KOPT-K1 (cell line): ENCODE results near the gene NACC2.

Experiments
- H3K27ac ChIP-seq: fragments of 200-600 bp; sonication (generic); 2 replicates; pipeline ENCODE4 v1.5.1; 2016; ENCODE audit warnings: antibody characterized with exemption, mild to moderate bottlenecking, low read depth, low read length; ENCODE audit not compliant: poor library complexity, severe bottlenecking
- H3K36me3 ChIP-seq: fragments of 200-600 bp; sonication (generic); 2 replicates; pipeline ENCODE4 v1.5.1; 2017; ENCODE audit warnings: antibody characterized with exemption, mild to moderate bottlenecking, low read length, moderate library complexity; ENCODE audit not compliant: insufficient read depth
- H3K9me3 ChIP-seq: fragments of 200-600 bp; sonication (generic); 2 replicates; pipeline ENCODE4 v1.5.1; 2017; ENCODE audit warnings: antibody characterized with exemption, low read length, mild to moderate bottlenecking; ENCODE audit not compliant: insufficient read depth, poor library complexity, severe bottlenecking

The NACC2 gene

DNA sequence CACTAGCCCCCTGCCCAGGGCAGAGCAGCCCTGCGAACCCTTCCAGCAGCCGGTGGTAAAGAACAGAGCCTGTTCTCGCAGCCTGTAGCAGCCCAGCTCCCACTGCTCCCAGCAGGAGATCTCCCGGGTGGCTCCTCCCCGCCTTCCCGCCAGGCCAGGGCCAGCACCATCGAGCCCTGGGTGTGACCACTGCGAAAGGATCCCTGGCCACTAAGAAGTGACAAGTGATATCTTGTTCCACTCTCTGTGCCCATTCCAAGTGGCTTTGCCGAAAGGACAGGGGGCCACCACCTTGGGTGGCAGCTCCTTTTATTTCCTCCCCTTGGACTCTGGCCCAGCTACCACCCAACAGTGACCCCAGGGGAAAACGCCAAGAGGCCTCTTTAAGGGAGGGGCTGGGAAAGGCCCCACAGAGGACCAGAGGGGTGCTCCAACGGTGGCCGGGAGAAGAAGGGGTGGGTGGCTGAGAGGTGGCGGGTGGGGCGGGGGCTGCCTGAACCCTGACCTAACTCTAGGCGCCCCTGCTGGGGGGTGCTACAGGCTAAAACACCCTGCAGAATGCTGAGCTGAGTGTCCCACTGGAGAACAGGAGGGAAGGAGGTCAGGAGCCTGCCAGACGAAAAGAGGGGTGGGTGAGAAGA is 1.6 kb downstream of the NACC2 start:
- H3K27ac ChIP-seq: no peak overlapping the region

DNA sequence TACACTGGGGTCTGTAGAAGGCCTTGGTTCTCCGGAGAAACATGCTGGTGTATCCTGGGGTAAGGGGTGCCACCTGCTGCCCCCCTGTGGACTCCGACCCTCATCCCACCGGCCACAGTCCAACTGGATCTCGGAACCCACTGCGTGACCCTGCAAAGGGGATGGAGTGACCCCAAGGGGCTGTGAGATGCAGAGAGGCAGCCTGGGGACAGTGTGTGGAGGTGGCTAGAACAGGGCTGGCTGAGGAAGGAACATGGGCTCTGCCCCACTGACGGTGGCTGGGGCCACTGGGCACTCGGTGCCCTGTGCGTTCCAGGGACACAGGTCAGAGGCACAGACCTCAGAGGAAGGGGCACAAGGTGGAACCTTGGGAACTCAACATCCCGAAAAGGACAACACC is 2.3 kb downstream of the NACC2 start:
- Histone ChIP-seq H3K27ac (no peak overlapping the region), H3K9me3 (no peaks in the 10 kb centered on the region), H3K36me3 (no peaks in the 10 kb centered on the region)

More for the DNA sequence above, 1.6 kb downstream of the NACC2 start:
- no peaks in the 10 kb centered on the region for H3K9me3 ChIP-seq
- H3K36me3 ChIP-seq: no peaks in the 10 kb centered on the region

- H3K9me3 ChIP-seq: no peaks in the 10 kb centered on the region
- H3K27ac ChIP-seq: no peak overlapping the region
- no peaks in the 10 kb centered on the region for H3K36me3 ChIP-seq
Measured at GRCh38 chr9:136092353-136092650, 2.8 kb downstream of the NACC2 start.

DNA sequence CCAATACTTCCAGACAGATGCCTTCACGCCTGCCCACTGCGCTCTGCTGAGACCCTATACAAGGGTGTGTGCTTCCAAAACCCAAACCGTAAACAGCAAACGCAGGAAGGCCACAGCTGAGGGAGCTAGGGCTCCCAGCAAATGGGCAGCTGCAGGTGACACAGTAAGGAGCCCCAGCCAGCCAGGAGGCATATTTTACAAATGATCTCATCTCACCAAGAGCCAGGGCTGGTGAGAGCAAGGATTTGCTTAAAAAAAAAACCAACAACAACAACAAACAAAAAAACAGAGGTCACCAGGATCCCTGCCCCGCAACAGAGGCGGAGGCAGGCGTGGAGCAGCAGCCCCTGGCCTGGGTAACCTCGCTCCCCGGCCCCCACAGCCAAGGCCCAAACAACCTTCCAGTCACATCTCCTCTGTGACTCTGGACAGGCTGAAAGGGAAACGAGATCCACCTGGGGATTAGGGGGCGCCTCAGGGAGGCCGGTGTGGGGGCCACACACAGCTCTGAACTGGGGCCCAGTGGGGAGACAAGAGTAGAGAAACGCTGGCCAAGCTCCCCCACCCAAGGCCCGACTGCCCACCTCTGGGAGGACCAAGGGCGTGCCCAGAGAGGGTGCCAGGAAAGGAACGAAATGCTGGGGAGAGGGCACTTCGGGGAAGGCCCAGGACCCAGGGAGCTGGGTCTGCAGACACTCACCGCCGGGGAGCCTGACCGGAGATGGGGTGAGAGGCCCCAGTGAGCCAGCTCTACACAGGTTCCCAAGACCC is 3.3 kb downstream of the NACC2 start:
- Histone ChIP-seq H3K27ac (no peak overlapping the region), H3K36me3 (no peaks in the 10 kb centered on the region), H3K9me3 (no peaks in the 10 kb centered on the region)

- Histone ChIP-seq H3K36me3 (no peaks in the 10 kb centered on the region), H3K27ac (no peak overlapping the region), H3K9me3 (no peaks in the 10 kb centered on the region)
Measured at GRCh38 chr9:136090768-136091581, 4.1 kb downstream of the NACC2 start.

DNA sequence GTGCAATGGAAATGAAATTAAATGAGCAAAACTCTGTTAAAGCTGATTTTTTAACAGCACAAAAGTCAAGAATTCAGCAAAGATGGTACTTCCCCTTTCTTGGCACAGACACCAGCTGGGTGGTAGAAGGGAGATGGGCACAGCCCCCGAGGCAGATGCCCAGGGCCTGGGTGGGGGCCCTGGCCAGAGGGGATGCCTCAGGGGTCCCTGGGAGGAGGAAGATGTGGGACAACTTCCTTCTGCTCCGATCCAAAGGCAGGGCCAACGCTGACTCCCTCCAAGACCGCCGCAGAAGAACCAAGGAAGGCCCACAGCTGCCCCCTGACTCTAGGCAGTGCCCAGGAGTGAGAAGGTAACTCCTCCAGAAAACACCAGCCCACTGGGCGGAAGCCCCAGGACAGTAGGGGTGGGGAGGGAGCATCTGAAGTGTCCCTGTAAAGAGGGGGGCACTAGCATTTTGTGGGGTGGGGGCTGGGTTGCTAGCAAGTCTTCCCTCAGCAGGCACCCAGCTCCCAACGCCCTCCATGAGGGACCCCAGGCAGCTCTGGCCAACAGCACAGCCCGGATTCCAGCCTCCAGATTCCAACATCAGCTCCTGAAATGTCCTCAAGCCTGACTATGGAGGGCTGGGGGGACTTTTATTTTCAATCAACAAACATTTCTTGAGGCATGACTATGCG is 4.9 kb downstream of the NACC2 start:
- no peak overlapping the region for H3K27ac ChIP-seq

GRCh38 chr9:136089697-136090045 is 5.4 kb downstream of the NACC2 start:
- no peaks in the 10 kb centered on the region for H3K9me3 ChIP-seq
- no peak overlapping the region for H3K27ac ChIP-seq
- no peaks in the 10 kb centered on the region for H3K36me3 ChIP-seq

More for the DNA sequence above, 4.9 kb downstream of the NACC2 start:
- Histone ChIP-seq H3K9me3 (no peaks in the 10 kb centered on the region), H3K36me3 (no peaks in the 10 kb centered on the region)

DNA sequence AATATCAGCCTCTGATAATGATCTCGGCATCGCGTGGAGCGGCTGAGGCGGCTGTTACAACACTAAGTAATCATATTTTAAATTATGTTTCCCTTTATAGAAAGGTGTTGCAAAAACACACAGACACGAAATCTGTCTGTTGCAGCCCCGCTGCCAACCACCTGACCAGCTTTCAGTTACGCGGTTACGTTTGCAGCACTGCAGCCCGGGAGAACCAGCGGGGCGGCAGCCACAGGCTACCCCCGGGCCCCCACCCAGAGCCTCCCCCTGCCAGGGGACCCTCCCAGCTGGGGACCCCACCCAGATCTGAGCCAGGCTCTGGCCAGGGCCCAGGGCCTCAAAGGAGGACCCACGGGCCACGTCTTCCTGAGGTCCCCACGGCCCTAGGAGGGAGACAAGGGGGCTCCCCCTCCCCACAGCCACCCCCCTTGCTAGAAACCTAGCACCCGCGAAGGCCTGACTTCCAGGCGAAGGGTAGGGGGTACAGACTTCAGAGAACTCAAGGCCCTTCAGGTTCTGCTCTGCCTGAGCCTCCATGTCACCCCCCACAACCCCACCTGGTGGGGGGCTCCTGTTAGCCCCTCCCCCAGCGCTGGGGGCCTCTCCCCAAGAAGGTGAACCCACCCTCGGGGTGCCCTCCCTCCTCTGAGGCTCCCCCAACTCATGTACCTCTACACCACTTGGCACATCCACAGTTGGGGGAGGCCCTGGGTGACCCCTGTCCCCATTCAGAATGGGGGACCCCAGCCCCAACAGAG is 6.0 kb downstream of the NACC2 start:
- peak overlapping the region; percentile 22 for H3K27ac ChIP-seq
- H3K9me3 ChIP-seq: no peaks in the 10 kb centered on the region
- H3K36me3 ChIP-seq: no peaks in the 10 kb centered on the region

DNA sequence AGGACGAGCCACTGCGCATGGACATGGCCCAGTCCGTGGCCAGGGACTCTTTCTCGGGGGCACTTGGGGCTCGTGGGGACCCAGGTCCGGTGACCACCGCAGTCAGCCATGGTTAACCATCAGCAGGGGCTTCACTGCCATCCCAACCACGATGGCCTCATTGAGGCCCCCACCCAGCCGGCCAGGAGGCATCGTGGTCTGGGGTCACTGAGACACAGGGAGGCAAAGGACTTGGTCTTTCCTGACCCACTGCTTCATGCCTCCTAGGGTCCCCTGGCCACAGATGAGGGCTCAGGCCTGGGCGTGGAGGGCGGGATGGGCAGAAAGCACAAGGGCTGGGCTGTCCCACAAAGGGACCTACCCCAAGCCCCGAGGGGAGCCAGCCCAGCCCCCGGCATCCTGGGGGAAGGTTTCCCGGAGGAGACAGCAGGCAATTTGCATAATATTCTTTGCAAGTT is 6.6 kb downstream of the NACC2 start:
- H3K36me3 ChIP-seq: no peaks in the 10 kb centered on the region
- H3K9me3 ChIP-seq: no peaks in the 10 kb centered on the region
- no peak overlapping the region for H3K27ac ChIP-seq

DNA sequence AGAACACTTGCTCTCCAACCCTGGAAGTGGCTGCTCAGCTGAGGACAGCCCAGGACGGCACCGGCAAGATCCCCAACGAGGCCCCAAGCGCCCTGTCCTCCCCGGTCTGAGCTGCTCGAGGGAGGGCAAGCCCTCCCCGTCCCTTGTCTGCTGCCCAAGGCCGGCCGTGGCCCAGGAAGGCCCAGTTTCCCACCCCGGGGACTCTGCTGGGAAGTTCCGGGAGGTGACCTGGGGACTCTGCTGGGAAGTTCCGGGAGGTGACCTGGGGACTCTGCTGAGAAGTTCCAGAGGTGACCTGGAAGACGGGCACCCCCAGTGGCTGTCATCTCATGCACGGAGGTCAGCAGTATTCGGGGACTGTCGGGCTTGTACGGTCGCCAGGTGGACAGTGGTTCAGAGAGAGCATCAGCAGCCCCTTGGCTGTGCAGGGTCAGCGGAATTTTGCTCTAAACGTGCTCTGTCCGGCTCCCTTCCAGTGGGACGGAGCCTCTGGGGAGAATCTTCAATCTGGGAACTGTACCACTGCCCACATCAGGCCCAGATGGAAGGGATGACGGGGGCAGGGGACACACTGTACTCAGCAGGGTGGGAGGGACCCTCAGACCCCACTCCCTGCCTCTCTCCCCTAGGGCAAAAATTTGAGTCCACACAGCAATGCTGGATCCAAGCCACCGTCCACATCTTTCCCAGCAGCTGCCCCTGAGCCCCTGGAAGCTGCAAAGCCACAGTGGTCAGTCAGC is 7.2 kb downstream of the NACC2 start:
- Histone ChIP-seq H3K36me3 (no peaks in the 10 kb centered on the region), H3K27ac (no peak overlapping the region), H3K9me3 (no peaks in the 10 kb centered on the region)

DNA sequence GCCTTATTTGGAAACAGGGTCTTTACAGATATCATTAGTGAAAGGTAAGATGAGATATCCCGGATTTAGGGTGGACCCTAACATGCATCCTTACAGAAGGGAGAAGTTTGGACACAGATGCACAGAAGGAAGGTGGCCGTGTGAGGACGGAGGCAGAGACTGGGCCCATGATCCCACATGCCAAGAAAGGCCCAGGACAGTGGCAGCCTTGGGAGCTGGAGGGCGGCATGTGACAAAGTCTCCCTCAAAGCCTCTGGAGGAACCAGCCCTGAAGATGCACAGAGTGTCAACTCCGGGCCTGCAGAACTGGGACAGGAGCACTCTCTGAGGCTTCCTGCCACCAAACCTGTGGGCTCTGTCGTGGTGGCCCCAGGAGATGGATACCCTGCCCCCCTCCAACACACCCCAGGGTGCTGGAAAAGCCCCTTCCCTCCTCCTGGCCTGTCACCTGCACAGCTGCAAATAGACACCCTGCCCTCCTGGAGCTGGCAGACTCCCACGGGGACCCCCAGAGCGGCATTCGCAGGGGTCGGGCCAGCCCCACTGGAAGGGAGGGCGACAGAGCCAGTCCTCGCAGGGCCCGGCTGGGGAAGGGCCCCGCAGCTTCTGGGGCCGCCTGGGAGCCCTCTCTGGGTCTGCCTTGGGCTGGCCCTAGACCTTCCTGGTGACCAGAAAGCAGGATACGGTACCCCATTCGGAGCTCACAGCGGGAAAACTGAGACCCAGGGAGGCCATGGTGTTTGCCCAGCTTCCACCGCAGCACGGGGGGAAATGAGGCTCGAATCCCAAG is 7.9 kb downstream of the NACC2 start:
- H3K9me3 ChIP-seq: no peaks in the 10 kb centered on the region
- H3K36me3 ChIP-seq: no peaks in the 10 kb centered on the region
- no peak overlapping the region for H3K27ac ChIP-seq

- Histone ChIP-seq H3K36me3 (no peaks in the 10 kb centered on the region), H3K27ac (no peak overlapping the region), H3K9me3 (no peaks in the 10 kb centered on the region)
Measured at GRCh38 chr9:136086213-136086881, 8.7 kb downstream of the NACC2 start.

DNA sequence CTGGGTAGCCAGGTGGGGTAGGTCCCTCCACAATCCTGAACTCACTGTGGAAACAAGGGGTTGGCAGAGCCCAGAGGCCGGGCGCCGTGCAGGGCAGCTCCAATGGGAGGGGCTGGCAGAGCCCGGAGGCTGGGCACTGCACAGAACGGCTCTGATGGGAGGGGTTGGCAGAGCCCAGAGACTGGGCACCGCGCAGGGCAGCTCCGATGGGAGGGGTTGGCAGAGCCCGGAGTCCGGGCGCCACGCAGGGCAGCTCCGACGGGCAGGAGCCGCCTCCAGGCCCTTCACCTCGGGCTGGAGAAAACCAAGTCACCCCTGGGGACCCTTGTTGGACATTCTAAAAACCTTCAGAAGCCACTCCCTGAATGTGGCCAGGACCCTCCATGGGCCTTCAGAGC is 9.3 kb downstream of the NACC2 start:
- no peaks in the 10 kb centered on the region for H3K36me3 ChIP-seq
- H3K27ac ChIP-seq: no peak overlapping the region
- H3K9me3 ChIP-seq: no peaks in the 10 kb centered on the region
